ENCODE results near the gene CD320. TPM values are rescaled to one million over a fixed set of nuclear protein-coding genes. Genes with fewer than 3 reads are reported as not detected.

CD320 gene
- total RNA-seq (2014; rRNA removed; shearing (Covaris generic)): 67.5 and 83.8 TPM in 2 replicates

DNA sequence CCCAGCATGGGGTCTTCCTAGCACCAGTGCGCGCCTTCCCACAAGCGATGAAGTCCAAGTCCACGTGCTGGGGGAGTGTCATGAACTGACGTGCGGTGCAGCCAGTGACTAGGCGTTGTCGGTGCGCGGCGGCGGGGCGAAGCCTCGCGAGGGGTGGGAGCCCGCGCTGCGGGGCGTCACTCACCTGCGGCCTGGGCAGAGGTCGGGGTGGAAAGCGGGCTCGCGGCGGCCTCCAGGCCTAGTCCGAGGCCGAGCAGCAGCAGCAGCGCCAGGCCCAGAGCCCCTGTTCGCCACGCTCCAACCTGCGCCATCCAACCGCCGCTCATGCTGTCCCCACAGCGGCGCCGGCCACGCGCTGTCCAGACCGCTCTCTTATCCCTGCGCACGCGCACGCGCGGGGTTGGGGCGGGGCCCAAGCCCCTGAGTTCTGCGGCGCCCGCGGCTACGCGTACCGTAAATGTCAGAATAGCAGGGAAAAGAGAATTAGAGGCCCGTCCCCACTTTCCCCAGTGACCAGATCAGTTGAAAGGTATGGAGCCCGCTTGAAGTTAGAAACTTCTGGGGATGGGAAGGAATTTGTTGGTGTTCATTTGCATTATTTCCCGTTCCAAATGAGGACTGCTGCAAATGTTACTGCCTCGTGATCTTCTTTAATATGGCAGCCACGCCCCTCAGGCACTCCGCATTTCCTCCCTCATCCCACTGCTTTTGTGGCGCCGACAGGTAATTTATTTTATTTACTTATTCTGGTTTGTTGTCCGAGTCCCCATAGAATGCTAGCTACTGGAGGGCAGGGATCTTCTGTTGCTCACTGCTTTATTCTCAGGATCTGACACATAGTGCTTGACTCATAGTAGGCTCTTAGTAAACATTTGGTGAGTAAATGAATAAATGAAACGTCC, at the start of gene CD320:
Gene CD320 (minus strand): TSS at position 394 of the 902 bp plus-strand sequence. CDS start 68 bp downstream, at position 326.

DNA sequence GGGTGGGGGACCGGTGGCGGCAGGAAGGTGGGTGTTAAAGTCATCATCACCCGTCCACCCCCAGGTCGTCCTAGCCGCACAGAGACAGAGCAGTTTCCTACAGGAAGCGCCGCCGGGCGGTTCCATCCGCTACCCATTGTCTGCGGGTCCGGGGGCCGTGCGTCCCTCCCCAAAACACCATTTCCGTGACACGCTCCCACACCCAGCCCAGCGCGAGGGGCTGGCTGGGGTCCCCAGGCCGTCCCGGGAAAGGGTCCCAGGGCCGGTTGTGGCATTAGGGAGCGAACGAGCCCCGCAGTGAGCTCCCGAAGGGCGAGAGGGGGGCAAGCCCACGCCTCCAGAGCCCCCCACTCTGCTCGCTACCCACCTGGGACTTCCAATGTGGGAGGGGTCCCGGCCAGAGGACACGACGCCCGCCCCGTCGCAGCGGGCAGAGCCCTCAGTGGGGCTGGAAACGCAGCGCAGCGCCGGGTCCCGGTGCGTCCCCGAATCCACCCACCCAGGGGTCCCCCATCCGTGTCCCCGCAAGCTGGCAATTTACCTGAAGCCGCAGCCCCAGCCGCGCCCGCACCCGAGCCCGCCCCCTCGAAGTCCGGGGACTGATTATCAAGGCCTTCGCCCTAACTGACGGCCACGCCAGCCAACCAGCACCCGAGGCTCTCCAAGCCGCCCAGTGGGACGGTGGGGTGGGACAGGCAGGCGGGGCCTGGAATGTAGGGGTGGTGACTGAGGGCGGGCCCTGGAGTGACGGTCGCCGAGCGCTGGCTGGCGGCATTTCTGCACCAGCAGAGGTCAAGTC, 34.7 kb upstream of the CD320 start, which contains the start of gene KANK3:
Gene KANK3 (minus strand): TSS at position 579 of the 799 bp plus-strand sequence. CDS start 5,434 bp downstream, outside the sequence.

DNA sequence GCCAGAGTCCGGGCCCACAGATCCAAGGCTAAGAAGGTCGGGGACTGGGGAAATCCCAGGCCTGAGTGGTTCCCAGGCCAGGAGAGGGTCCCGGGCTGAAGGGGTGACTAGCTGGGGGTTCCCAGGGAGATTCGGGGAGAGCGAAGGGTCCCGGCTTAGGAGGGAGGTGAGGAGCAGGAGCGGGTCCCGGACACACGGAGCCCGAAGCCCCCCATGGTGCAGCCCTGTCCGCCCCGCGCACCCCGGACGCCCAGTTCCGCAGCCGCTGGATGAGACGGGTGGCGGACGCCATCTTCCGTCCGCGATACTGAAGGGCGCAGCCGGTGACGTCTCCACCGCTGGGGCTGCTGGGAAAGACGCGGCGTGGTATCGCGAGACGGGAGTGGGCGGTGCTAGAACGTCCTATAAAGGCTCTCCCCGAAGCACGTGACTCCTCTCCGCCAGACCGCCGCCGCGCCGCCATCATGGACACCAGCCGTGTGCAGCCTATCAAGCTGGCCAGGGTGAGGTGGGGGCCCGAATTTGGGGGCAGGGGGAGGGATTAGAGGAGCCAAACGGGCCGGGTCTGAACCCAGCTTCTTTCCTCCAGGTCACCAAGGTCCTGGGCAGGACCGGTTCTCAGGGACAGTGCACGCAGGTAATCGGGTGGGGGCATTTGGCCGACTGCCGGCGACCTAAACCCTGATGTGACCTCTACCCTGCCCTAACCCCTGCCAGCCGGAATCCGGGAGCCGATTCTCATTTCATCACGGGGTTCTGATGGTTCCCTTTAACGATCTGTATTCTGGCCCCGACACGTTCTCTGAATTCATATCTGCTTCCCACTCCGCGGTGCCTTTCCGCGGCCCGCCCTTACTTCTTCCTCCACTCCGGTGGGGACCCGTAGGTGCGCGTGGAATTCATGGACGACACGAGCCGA, 13.2 kb upstream of the CD320 start, which contains the start of the genes NDUFA7 and RPS28:
Gene NDUFA7 (minus strand): TSS at position 309 of the 919 bp plus-strand sequence. CDS start 17 bp downstream, at position 292.
Gene RPS28 (plus strand): TSS at position 430 of the 919 bp plus-strand sequence. CDS start 35 bp downstream, at position 465.

Other genes starting within 250 kb of the CD320 start
- not detected in 2 replicates for gene FBN3, start 158.8 kb downstream of the CD320 start, total RNA-seq (2014; rRNA removed; shearing (Covaris generic))
- 6.1 and 9.8 TPM in 2 replicates for gene CERS4, start 99.0 kb downstream of the CD320 start, total RNA-seq (2014; rRNA removed; shearing (Covaris generic))
- gene NDUFA7, start 13.0 kb upstream of the CD320 start, total RNA-seq (2014; rRNA removed; shearing (Covaris generic)): 52.5 and 60.5 TPM in 2 replicates
- 1,378 and 1,537 TPM in 2 replicates for gene RPS28, start 13.1 kb upstream of the CD320 start, total RNA-seq (2014; rRNA removed; shearing (Covaris generic))
- 0.27 and 0.34 TPM in 2 replicates for gene KANK3, start 34.9 kb upstream of the CD320 start, total RNA-seq (2014; rRNA removed; shearing (Covaris generic))
- gene ANGPTL4, start 55.8 kb upstream of the CD320 start, total RNA-seq (2014; rRNA removed; shearing (Covaris generic)): 2.8 and 3.9 TPM in 2 replicates
- 25.3 and 28.4 TPM in 2 replicates for gene RAB11B, start 82.0 kb upstream of the CD320 start, total RNA-seq (2014; rRNA removed; shearing (Covaris generic))
- 20.3 and 22.7 TPM in 2 replicates for gene MARCHF2, start 104.9 kb upstream of the CD320 start, total RNA-seq (2014; rRNA removed; shearing (Covaris generic))
- 145 and 173 TPM in 2 replicates for gene HNRNPM, start 136.6 kb upstream of the CD320 start, total RNA-seq (2014; rRNA removed; shearing (Covaris generic))
- not detected in 2 replicates for gene PRAM1, start 194.3 kb upstream of the CD320 start, total RNA-seq (2014; rRNA removed; shearing (Covaris generic))
- 18.4 and 18.5 TPM in 2 replicates for gene ZNF414, start 205.8 kb upstream of the CD320 start, total RNA-seq (2014; rRNA removed; shearing (Covaris generic))